HG03432 (cell line): Measurements from ENCODE around the gene FAM111B.
"Not testable (repeated sequence)": the region's sequence is repeated elsewhere in the genome, so short reads cannot be mapped to it uniquely, and the experiment has no call there.

ENCODE experiments used
- ATAC-seq: cut with Tn5 transposase; IDR thresholded peaks from one replicate; pipeline ENCODE4 v1.9.1; 2021; ENCODE audit warnings: mild to moderate bottlenecking, moderate library complexity; ENCODE audit not compliant: unreplicated experiment

Gene FAM111B

GRCh38 chr11:59097113-59097708, 9.8 kb upstream of the FAM111B start:
- ATAC-seq = peak; percentile 46

- ATAC-seq = not testable (repeated sequence)
Observed at GRCh38 chr11:59097938-59098337, 9.1 kb upstream of the FAM111B start.

GRCh38 chr11:59102259-59102765, 4.7 kb upstream of the FAM111B start:
- peak; percentile 65 for ATAC-seq

GRCh38 chr11:59107721-59108120, 684 bp downstream of the FAM111B start:
- peak; percentile 21 for ATAC-seq

DNA sequence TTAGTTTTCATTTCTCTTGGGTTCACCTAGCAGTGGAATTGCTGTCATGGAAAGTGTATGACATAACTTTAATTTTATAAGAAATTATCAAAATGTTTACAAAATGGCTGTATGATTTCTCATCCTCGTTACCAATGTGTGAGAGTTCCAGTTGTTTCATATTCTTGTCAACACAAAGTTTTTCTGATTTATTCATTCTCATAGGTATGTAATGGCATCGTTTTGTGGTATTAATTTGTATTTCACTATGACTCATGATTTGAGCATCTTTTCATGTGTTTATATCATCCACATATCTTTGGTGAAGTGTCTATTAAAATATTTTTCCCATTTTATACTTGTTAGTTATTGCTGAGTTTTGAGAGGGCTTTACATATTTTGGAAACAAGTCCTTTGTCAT, 5.5 kb downstream of the FAM111B start:
- no peak for ATAC-seq

GRCh38 chr11:59114344-59114743, 7.3 kb downstream of the FAM111B start:
- ATAC-seq = no peak

DNA sequence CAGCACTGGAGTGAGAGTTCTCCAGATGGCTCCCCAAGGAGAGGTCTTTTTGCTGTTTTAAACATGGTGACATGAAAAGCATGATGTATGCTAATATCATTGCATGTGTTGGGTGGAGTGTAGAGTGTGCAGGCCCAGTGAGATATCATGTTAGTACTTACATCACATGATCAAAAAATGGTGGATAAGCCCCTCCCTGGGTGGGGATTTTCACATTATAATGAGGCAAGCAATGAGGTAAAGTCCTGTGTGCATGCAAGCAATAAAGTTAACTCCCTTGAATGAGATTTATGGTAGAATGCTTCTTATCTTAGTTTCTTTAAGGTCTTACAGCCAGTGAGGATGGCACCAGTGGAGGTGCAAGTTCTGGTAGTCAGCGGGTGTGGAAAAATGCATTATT, 8.5 kb downstream of the FAM111B start:
- ATAC-seq = no peak

DNA sequence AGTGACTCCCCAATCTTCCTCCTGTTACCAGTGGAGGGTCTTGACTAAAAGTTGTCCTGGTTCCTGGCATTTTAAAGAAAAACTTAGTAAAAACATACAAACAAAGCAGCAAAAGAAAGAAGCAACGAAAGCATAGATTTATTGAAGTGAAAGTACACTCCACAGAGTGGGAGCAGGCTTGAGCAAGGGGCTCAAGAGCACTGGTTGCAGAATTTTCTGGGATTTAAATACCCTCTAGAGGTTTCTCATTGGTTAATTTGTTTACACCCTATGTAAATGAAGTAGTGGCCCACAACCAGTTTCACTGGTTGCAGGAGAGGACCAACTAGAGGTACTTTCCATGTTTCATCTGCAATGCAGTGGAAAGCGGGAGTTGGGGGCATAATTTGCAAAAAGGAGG, 10.7 kb downstream of the FAM111B start:
- no peak for ATAC-seq

- no peak for ATAC-seq
Observed at GRCh38 chr11:59119826-59120225, 12.8 kb downstream of the FAM111B start.

DNA sequence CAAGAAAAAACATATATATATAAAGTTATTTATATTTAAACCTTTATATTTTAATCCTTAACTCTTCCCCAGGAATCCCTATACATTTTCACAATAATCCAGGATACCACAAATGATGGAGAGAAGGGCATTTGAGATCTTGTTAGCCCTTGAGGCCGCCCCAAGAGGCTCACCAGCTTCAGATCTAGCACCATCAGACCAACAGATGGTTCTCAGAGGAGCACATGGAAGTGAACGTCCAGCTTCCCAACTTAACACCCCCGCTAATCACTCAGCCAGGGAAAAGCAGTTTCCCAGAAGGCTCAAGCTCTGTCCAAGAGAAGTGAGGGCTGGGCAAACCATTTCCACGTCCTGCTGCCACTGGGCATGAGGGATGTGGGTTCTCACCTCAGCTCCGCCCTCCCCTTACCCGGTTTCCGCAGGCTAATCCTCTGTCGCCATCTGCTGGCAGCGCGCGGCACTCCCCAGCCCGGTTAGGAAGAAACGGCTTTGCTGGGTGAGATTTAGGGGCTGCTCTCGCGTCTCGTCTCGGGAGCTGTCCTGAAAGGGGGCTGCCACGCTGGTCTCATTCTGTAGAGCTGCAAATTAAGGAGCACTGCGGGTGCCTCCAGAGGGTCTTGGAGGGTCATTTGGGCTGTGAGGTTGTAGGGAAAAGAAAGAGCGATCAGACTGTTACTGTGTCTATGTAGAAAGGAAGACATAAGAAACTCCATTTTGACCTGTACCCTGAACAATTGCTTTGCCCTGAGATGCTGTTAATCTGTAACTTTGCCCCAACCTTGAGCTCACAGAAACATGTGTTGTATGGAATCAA, 28.8 kb downstream of the FAM111B start:
- ATAC-seq = peak; percentile 98

GRCh38 chr11:59136551-59136950, 29.5 kb downstream of the FAM111B start:
- ATAC-seq = not testable (repeated sequence)

GRCh38 chr11:59137190-59137589, 30.2 kb downstream of the FAM111B start:
- no peak for ATAC-seq

DNA sequence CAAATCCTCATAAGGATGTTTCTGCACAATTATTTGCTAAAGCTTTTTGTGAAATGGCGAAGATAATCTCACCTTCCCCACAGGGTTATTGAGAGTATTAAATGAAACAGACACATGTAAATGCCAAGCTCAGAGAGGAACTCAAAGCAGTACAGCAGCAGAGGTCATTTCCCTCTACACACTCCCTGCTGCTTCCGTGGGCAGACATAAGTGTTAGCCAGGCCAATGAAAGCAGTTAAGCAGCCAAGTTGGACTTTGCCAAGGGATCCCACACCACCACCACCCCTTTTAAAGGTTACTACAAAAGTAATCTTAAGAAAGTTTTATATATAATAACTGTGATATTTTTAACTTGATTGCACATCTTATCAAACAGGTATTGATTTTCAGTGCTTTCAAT, 31.6 kb downstream of the FAM111B start:
- ATAC-seq = no peak

- ATAC-seq = no peak
Observed at GRCh38 chr11:59141191-59141590, 34.2 kb downstream of the FAM111B start.

DNA sequence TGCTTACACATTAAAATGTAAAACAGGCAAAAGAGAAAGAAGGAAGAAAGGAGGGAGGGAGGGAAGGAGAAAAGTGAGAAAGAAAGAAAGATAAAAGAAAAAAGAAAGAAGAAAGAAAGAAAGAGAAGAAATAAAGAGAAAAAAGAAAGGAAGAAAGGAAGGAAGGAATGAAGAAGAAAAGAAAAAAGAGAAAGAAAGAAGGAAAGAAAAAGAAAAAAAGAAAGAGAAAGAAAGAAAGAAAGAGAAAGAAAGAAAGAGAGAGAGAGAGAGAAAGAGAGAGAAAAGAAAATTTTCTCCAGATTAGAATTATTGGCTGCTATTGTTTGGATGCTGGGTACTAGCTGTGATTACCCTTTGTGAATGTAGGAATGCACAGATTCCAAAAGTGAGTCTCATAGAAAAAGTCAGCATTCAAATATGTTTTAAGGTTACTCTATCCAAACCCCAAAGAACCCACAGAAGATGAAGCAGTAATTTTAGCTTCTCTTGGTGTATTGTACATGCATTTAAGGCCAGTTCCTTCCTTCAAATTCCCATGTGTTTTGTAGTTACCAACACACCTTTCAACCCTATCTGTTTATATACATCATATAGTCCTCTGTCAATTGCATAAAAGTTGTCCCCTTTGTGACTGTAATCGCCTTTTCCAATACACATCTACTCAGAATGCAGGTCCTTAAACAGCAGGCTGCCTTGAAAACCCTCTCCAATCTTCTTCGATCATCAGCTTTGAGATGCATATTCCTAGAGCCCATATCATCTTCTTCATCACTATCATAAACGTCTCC, 34.8 kb downstream of the FAM111B start:
- ATAC-seq = no peak

GRCh38 chr11:59142530-59143507, 35.8 kb downstream of the FAM111B start, which contains the start of gene FAM111A:
TSS of gene FAM111A (plus strand) at chr11:59142856. CDS start at chr11:59148873, 6,017 bp downstream.
- peak; percentile 83 for ATAC-seq

- no peak for ATAC-seq
Observed at GRCh38 chr11:59144096-59144495, 37.1 kb downstream of the FAM111B start.

- ATAC-seq = peak; percentile 64
Observed at GRCh38 chr11:59144579-59145345, 37.7 kb downstream of the FAM111B start.

DNA sequence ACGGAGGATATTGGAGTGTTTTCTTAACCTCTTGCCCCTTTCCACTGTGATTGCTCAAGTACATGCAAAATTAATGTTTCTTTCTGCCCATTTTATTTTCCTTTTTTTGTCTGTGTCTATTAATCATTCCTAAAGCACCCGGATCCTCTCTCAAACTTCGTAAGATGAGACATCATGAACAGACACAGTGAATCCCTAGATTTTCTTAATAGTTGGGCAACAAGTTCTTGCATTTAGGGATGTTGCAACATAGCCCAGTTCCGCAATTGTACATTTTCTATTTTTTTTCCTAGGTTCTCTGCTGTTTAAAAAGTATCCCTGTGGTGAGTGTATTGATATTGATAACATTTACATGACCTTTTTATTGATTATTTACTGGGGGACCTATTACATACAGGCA, 38.5 kb downstream of the FAM111B start:
- ATAC-seq = no peak
